HuH-7 (cell line): ENCODE data around the gene CCDC197.

ENCODE experiments used
- DNase-seq: peaks from one replicate; pipeline ENCODE4 v3.0.0; 2011; ENCODE audit warnings: low spot score

The CCDC197 gene

GRCh38 chr14:93977790-93978581 is 19.1 kb upstream of the CCDC197 start:
- no peak for DNase-seq

DNA sequence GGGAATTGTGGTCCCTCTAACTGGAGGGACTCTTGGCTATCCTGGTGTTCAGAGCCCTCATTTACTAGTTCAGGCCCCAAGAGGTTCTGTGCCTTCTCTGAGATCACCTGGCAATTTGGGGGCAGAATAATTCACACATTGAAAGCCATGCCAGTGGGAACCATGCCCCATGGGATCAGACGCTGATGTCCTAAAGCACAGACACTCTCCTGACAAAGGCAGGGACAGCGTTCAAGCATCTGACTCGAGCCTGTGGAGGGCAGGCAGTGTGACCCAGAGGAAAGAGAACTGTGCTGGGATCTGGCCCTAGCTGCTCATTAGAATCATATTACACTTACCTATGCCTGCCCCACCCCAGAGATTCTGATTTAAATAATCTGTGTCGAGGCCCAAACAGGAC is 18.4 kb upstream of the CCDC197 start:
- no peak for DNase-seq

DNA sequence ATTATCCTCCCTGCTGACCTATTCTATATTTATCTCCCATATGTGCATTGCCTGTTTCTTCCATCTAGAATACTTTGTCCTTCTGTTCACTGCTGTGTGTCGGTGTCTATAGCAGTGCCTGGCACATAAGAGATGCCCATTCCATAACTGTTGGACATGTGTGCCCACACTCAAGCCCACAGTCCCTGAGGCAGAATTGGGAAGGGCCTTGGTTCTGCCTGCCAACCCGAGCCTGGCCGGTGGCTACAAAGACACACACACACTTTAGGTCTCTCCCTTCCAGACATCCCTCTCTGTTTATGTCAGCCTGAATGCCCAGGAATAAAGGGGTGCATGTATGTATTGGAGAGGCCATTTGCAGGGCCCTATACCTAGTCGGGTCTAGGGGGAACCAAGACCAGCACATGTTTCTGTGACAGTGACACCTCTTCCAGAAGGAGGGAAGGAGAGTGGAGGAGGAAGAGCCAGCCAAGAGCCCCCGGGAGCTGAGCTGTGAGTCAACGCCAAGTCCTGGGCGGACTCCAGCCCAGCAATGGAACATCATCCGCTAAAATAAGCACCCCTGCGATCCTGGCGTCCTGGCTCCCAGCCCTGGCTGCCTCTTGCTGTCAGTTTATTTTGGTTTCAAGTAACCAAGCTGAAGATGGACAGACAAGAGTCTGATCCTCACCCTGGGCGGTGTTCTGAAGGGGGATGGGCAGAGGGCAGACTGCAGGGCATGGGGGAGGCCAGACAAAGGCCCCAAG is 16.5 kb upstream of the CCDC197 start:
- no peak for DNase-seq

DNA sequence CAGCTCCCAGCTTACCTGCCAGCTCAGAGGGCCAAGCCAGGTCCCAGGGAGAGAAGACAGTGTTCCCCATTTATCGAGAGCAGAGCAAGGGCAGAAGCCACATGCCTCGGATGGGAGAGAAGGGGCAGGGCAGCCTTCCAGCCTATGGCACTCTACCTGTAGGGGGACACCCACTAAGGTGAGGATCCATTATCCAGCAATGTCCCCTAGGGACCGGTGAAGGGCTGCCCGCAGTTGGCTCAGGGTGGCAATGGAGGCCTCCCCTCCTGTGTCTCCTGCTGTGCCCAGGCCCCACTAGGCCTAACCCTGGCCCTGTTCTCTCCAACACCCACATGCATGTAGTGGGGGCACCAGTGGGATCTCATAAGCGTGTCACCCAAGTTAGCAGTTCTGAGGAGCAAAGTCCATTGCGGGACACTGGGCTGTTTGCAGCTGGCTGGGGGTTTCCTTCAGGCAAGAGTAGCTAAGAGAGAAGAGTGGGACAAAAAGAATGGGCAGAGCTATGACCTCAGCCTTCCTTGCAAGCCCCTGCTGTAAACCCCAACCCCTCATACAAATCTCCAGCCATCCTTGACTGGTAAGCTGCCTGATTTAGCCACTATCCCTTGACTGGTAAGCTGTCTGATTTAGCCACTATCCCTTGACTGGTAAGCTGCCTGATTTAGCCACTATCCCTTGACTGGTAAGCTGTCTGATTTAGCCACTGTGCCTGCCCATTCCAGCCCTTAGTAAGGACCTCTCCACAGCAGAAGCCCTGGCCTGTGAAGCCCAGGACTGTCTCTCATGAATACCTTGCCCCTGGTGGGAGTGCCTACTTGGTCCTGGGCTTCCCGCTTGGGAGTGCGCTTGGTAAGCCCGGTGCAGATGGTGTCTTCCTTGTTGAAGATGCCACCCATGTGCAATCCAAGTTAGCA is 15.5 kb upstream of the CCDC197 start:
- no peak for DNase-seq

DNA sequence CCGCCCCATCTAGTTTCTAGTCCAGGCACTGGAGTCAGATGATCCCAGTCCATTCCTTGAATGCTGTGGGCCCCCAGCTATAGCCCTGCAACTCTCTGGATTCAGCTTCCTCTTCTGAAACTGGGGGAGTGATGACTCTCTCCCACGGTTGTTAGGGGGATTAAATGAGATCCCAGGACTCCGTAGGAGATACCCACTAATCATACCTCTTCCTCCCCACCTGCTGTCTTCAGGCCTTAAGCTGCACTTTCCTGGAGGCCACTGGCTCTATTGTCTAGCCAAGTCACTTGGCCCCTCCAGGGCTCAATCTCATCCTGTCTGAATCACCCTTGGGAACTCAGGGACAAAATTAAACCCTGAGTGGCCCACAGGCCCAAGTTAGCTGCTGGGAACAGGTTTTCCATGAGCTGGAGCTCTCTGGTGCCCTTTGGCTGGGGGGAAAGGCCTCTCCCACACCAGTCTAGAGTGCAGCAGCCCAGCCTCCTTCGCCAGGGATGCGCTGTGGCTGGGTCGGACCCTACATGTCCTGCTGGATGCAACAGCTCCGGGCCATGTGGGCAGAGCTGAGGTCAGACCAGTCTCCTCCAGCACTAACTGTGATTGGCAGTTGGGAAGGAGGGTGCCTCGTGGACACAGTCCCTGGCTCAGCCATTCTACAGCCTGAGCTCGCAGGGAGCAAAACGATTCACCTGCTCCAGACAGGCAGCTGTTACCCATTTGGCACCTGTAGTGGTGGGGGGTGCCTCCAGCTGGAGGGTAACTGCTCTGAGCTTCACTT is 14.7 kb upstream of the CCDC197 start:
- no peak for DNase-seq

DNA sequence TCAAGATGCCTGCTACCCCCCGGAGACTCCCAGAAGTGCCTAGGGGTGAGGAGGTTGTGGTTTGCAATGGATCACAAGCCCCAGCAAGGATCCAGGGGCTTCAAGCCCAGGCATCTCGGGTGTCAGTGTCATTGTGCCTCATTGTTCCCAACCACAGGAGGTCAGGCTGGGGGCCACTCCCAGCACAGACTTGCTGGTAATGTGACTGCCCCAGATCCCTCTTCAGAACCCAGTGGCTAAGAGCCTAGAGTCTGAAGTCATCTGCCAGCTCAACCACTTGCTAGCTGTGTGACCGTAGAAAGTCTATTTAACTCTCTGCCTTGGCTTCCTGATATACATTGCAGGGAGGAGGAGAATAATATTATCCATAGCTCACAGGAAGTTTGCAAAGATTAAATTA is 13.0 kb upstream of the CCDC197 start:
- no peak for DNase-seq

DNA sequence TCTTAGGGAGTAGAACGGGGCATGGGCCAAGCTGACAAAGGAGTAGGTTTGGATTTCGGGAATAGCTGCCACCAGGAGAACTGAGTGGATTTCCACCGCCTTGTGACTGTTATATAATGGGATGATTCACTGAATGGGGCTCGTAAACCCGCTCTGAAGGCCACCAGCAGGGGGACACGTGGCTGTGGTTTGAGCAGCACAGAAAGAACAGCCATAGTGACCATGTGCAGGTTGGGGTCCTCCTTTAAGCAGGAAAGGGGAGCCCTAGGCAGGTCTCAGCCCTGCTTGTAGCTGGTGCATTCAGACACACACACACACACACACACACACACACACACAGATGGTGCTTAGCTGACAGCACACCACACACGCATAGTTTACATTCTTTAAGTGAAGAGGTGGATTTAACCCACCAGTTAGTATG is 12.1 kb upstream of the CCDC197 start:
- DNase-seq, result peak; percentile 77

DNA sequence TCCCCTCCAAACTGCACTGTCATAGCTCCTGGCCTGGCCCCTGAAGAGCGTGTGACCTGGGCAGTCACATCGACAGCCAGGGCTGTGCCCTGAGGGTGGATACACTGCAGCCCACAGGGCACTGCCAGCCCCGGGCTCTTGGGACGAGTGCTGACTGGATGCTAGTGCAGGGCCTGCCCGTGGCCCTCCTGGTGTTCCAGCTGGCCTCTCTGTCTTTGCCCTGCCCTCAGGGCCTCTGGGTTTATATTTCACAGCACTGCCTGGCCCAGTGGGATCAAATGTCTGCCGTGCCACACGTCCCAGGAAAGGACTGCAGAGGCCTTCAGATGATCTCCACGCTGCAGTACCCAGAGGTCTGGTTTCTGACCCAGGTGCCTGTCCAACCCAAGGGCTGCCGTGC is 10.1 kb upstream of the CCDC197 start:
- no peak for DNase-seq

DNA sequence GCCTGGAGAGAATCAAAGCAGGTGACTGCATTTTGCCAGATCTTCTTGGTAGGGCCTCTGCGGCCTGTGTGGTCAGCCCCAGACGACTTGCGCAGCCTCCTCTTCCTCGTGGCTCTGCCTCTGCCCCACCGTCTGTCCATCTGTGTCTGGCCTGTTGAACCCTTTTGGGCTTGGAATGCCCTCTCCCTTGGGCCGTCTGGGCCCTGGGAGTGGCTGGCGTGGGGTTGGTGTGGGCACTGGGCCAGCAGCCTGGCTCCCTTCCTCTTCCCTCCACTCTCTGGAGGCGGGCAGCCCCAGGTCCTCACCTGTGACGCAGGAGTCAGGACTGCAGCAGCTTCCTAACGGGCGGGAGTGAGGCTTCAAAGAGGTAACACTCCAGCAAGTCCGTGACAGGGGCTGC is 9.7 kb upstream of the CCDC197 start:
- no peak for DNase-seq

DNA sequence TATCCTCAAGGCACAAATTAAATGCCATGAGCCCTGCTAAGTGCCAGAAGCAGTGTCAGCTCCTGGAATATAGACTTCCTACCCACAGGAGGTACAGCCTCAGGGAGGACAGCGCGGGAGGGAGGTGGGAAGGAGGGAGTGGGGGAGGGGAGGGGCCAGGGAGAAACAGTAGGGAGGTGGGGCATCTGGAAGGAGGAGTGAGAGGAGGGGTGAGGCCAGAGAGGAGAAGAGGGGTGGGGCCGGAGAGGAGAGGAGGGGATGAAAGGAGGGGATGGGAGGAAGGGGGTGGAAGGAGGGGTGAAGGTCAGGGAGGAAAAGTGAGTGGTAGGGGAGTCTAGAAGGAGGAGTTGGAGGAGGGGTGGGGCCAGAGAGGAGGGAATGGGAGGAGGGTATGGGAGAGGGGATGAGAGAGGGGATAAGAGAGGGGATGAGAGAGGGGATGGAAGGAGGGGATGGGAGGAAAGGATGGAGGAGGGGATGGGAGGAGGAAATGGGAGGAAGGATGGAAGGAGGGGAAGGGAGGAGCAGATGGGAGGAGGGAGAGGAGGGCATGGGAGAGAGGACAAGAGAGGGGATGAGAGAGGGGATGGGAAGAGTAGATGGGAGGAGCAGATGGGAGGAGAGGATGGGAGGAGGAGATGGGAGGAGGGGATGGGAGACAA is 9.2 kb upstream of the CCDC197 start:
- DNase-seq, result no peak

- DNase-seq, result peak; percentile 30
Measured at GRCh38 chr14:93989939-93990338, 7.2 kb upstream of the CCDC197 start.

DNA sequence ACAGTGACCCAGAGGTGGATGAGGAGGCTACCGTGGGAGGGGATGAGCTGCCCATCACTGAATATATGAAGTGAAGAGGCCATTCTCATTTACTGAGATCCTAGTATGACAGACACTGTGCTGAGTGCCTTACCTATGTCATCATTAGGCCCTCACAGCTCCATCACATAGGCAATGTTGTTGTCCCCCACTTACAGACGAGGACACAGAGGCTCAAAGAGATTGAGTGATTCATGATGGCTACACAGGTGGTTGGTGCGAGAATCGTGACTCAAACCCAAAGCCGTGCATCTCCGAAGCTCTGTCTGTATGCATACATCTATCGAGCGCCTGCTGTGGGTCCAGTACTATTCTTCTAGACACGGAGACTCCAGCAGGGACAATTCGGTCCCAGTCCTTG is 5.9 kb upstream of the CCDC197 start:
- no peak for DNase-seq

DNA sequence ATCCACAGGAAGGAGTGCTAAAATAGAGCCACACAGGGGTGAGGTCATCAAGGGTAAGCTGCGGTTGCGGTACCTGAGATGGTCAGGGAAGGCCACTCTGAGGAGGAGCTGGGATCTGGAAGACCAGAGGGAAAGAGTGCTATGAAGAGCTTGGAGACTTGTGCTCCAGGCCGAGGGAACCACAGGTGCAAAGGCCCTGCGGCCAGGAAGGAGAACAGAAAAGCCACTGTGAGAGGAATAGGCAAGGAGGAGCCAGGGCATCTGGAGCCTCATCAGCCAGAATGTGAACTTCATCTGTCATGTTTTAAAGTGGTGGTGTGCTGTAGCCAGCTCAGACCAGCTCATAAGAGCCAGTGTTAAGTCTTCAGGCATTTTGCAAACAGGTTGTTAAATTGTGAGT is 5.5 kb upstream of the CCDC197 start:
- DNase-seq, result no peak

- DNase-seq, result no peak
Measured at GRCh38 chr14:93993382-93993781, 3.7 kb upstream of the CCDC197 start.

DNA sequence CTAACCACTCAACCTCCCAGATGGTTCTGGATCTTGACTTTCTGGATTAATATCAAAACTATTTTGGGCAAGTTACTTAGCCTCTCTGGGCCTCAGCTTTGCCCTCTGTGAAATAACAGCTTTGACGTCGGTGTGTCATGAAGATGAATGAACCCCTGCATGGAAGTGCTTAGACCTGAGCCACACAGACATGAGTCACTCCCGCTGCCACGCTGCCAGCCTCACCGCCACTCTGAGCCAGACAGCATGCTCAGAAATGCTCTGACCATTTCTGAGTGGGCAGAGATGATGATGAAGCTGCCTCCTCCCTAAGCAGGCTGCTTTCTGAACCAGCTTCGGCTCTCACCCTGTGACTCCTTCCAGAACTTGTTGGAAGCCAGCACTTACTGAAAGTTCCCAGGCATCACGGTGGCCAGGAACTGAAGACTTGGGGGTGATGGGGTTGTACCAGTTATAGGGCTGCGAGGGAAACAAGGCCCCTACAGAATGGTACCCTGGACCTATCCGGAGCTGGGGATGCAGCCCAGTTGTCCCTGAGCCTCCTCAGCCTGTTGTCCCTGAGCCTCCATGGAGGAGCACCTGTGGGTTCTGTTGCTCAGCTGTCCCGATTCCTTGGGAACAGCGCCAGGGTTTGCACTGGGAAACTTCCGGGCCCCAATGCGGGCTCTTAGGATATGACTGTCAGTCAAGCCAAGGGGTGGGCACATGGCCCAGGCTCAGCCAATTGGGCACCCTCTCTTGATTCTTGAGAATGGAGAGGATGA is 2.0 kb upstream of the CCDC197 start:
- DNase-seq, result no peak

GRCh38 chr14:93996130-93996695 is 888 bp upstream of the CCDC197 start:
- no peak for DNase-seq

DNA sequence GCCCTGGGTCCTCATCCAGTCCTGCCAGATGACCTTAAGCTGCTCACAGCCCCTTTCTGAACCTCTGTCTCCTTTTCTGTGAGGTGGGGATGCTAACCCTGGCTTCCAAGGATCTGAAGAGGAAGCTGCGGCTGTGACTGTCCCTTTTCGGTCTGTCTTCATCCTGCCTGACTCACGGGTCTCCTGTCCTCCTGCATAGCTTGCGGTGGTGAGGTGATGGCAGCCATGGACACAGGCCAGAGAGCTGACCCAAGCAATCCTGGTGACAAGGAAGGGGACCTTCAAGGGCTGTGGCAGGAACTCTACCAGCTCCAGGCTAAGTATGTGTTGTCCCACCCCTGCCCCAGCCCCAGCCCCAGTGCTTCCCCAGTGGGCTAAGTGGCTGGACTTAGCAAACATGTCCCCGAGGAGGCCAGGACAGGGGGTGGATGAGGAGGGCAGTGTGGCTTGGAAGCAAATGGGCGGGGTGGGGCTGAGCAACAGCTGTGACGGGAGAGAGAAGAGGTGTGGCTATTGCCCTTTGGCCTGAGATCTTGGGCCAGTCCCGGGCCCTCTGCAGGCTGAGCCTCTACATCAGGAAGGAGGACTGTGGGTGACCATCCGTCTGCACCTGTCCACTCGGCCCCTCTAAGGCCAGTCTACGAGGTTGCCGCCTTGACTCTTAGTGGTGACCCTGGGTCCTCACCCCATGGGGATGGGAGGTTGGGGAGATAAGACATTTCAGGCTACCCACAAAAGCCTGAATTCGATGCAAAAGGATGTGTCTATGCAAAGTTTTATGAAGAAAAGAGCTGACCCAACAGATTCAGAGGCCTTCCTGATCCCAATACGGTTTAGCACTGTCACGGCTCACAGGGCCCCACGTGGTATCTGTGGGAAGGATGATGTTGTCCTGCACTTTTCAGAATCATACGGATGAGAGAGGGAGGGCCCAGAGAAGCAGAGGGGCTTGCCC is 1.1 kb downstream of the CCDC197 start:
- DNase-seq, result peak; percentile 61

GRCh38 chr14:93998871-93999403 is 1.8 kb downstream of the CCDC197 start:
- no peak for DNase-seq

DNA sequence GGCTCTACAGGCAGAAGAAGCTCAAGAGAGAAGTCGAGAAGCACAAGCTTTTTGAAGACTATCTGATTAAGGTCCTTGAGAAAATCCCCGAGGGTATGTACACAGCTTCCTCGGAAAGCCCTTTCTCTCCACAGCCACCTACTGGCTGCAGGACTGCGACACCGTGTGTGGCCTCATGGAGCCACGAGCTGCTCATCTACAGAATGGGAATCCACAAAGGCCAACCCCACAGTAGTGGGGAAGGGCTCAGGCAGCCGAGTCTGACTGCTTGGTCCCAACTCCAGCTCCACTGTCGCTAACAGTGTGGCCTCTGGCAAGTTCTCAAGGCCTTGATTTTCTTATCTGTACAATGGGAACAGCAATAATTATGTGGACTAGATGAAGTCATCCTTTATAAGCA is 2.5 kb downstream of the CCDC197 start:
- no peak for DNase-seq
